ENCODE measurements around the gene PPFIBP1.

The PPFIBP1 gene

DNA sequence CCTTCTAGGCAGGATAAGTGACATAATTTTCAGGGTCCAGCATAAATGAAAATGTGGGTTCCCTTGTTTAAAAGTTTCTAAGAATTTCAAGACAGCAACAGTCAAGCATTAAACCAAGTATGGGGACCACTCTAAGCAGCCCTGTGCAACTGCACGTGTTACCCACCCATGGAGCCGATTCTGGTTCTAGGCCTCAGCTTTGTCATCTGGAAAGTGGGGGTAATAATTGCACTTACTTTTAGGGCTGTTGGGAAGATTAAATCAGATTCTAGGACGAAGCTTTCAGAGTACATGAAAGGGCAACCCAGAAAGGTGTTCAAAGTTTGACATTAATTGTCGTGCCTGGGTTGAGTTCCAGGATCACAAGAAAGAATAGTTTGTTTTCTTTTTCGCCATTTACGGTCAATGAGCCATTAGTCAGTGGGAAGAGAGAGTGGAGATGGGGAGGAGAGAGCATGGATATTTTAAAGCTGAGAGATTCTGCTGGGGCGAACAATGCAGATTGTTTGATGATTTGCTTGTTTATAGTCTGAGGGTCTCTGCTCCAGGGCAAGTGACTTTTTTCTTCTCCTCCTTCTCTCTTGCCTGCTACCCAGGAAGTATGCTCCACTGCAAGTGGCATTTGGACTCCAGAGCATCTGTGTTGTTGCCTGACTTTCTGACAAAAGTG is 10.7 kb upstream of the PPFIBP1 start:
- DNase-seq = no peak

DNA sequence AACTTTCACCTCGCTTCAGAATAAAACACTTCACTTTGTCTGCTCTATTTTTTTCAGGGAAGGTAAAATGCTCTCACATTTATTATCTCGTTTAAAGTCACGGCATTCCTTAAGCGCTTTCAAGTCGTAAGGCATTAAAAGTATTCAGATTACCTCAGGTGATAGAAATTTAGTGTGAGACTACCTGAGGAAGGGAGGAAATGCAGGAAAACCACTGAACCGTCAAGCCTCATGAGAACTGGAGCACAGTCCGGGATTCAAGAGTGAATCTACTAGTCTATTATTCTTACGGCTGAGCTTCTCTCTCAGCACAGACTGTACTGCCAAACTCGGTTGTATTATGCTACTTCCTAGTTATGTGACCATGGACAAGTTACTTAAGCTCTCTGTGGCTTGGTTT is 8.3 kb upstream of the PPFIBP1 start:
- DNase-seq = no peak

DNA sequence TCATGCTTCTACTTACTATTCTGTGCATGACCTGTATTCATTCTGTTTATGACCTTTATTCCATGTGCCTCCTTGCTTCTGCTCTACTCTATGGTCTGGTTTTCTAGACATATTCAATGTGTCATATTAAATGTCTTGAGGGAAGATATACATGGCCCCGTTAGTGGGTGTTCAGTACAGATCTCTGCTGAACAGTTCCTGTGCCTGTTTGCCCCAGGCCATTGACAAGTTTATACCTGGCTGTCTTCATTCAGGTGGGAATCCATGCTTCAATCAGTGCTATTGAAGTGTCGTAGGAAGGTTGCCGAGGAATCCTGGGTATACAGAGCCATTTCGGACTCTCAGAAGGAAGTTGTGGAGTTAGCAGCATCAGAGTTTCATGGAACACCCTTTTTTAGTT is 7.4 kb upstream of the PPFIBP1 start:
- no peak for DNase-seq

DNA sequence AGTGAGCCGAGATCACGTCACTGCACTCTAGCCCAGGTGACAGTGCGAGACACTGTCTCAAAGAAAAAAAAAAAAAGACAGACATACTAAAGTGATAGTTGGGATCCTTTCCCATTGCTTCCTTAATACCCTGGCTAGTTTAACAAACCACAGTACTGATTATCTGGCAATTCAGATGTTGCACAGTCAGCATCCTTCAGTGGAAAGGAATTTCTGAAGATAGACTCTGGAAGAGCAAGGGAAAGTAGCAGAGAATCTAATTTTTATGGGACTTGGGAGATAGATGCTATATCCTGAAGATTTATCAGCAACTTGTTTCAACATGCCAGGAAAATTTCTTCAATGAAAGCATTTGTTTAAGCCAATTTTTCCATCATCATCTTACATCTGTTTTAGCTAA is 6.5 kb upstream of the PPFIBP1 start:
- DNase-seq = no peak

DNA sequence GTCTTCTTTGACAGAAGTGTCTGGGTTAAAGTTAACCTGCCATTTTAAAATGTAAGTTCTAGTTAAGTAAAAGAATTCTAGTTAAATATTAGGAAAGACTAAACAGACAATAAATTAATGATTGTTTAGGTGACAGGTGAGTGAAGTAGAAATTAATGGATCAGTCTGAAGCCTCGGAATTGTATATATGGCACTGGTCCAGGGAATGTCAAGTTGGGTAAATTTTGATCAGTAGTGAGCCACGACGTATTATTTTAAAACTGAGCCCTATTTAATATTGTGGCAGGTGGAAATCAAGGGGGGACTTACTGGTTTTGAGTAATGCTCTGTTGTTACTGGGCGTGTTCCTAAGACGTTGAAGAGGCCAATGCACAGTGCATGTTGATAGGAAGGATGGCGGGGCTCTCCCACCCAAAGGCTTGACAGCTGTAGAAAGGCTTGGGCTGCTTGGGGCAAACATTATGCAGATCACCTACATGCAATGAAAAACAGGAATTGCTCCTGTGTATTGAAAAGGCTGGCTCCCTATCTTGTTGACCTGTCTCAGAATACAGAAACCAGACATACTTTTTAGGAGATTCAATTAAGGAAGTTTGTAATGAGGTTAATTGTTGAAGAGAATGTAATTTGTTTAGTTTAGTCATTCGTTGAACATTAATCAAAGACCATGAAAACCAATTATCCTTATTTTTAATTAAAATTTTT is 5.9 kb upstream of the PPFIBP1 start:
- no peak for DNase-seq

DNA sequence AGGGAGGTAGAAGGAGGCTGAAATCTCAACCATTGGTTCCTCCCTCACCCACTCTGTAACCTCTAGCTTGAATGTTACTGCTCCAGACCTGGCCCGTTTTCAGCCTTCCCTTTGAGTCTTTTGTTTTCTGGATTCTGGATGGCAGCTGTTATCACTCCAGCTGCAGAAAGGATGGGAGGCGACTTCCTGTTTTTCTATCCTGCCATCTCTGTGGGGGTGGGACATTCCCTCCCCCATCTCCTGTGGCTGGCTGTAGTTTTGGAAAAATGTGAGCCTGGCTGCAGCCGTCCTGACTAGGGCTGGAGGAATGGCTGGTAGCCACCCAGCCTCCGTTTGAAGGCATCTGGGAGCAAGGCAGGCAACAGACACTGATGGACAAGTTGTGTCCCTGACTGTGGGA is 2.9 kb upstream of the PPFIBP1 start:
- DNase-seq = peak; percentile 7

DNA sequence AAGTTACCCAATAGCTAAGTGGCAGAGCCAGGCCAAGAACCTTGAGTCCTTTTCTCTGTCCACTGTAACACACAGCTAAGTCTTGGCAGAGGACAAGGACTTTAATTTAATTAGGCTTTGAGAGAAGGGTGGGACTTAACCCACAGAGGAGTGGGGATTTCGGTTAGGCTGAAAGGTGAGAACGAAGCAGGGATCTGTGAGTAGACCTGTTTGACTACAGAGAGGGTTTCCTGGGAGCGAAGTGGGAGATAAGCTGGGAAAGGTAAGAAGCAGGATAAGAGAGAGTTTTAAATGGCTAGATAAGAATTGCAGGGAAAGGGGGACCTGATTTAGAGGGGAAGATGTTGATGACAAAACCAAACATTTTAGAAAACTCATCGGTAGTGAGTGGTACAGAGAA is 2.0 kb upstream of the PPFIBP1 start:
- no peak for DNase-seq

DNA sequence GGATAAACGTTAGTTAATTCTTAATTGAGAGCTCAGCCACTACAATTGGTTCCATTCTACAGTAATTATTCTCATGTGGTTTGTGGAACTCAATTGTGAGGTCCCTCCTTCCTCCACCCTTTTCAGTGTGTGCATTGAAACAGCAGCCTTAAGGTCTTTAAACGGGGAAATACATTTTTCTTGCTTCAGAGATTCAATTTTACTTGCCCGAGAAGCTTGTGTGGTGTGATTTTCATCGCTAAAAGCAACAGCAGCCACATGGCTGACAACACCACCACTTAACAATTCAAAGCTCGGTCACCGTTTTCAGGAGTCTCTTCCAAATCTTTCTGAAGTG is 733 bp upstream of the PPFIBP1 start:
- peak; percentile 34 for DNase-seq

DNA sequence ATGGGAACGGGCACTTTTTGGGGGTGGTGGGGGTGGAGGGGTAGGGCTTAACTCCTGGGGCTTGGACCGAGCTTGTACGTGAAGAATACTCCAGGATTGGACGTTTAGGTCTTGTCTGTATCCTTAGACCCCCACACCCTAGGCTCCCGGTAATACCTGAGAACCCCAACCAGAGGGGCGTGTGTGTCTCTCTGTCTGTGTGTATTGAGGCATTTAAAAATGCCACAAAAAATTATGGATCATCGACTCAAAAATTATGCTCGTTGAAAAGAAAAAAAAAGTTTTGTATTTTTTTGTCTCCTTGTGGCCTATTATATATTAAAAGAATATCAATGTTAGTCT is 459 bp downstream of the PPFIBP1 start:
- no peak for DNase-seq

DNA sequence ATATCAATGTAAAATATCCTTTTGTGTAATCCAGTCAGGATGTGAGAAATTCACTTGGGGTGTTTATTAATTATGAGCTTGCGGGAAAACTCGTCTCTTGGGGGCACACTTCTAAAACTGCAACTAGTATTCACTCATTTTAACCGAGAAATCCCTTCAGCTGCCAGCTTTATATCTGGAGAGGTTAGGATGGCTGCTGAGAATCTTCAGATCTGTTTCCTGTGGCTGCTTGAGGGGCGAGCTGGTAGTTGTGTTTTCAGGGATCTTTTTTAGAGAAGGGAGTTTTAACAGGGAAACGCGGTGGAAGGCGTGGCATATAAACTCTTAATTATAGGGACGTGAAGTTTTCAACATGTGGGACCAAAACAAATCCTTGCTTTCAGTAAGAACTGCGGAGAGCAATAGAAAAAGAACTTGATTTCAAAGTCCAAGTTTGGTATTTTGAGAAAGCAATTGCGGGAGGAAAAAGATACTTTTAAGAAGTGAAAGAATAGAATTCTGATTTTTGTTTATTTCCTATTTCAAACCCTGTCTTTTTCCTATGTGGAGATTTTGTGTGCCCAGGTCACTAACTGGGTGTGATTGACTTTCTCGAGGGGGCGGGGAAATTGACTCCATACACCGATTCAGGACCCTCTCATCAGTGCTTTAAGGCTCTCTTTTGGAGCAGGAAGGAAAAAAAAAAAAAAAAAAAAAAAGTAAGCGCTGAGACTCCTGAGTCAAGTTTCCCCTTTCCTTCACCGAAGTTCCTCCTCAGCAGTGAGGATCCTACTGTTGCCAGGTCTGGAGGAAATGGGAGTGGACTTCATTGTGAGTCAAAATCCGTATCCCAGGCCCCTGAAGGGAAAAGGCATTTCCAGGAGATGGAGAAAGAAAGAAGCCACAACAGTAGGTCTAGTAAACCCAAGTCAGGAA is 1.1 kb downstream of the PPFIBP1 start:
- no peak for DNase-seq

DNA sequence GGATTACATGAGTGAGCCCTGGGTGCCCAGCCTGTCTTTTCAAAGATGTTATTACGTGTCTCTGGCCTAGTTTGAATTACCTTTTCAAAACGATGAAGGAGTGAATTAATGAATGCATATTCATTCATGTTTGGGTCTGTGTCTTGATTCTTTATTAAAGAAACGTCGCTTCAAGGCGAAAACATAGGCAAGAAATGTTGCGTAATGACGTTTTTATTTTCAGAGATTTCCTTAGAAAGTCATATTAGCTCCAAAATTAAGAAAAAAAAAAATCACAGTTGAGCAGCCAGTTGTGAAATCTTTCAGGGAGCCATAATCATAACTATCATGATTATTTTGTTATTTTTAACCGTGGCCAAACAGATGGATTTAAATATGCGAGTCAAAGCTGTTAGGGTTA is 3.5 kb downstream of the PPFIBP1 start:
- DNase-seq = no peak

DNA sequence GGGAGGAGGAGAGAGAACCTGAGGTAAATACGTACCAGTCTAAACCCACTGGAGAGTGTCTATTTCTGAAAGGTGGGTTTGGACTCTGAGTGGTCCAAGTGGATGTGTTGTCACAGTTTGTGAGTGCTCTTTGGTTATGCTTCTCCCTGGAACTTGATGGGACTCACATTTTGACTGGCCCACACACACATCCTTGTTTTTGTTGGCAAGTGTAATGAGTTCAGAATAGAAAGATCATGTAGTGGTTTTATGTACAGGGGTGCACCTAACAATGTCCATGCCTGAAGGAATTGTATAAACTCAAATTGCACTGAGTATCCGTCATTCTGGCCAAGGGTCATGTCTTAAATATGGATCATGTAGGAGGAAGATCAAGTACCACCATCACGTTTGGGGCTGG is 4.8 kb downstream of the PPFIBP1 start:
- DNase-seq = no peak

DNA sequence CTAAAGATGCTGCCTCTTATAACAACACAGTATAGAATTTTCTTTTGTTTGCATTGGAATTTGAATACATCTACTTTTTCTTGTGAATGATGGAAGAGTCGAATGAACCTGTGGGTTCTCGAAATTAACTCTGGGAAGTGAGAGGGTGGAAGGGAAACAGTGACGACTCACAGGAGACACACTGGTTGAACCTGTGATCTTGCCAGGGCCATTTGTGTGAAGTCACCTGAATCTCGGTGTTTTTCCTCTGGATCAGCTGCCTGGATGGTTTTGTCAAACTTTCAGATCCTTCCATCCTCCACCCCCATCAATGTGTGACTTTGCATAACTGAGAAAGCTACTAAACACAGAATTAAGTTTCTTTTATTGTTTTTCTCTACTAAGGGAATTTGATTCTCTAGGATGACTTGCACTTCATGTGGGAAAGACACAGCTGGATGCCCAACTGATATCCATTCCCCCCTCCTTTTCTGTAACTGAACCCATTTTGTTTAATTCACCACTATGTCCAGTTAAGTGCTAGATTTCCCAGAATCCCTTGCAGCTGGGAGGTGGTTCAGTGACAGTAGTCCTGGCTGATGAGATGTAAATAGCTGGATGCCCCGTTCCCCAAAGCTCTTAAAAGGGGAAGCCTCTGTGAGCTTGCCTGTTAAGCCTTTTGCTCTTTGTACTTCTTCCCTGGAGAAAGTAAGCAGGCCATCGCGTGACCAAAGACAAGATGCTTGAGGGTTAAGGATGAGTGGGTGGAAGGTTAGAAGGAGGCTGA is 6.3 kb downstream of the PPFIBP1 start:
- DNase-seq = no peak

DNA sequence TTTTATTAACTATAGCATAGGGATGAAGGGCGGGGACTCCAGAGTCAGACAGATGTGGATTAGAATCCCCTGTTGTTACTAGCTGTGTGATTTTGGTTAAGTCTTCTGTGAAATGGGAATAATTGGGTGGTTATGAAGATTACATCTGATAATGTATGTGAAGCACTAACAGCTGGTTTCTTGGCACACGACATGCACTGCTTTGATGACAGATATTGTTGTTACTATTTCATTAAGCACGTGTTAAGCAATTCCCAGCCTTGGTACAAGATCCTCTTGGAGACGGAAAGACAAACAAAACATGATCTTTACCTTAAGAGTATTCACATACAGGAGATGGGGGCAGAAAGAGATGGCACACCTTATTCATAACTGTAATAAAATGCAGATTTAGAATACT is 7.9 kb downstream of the PPFIBP1 start:
- no peak for DNase-seq

DNA sequence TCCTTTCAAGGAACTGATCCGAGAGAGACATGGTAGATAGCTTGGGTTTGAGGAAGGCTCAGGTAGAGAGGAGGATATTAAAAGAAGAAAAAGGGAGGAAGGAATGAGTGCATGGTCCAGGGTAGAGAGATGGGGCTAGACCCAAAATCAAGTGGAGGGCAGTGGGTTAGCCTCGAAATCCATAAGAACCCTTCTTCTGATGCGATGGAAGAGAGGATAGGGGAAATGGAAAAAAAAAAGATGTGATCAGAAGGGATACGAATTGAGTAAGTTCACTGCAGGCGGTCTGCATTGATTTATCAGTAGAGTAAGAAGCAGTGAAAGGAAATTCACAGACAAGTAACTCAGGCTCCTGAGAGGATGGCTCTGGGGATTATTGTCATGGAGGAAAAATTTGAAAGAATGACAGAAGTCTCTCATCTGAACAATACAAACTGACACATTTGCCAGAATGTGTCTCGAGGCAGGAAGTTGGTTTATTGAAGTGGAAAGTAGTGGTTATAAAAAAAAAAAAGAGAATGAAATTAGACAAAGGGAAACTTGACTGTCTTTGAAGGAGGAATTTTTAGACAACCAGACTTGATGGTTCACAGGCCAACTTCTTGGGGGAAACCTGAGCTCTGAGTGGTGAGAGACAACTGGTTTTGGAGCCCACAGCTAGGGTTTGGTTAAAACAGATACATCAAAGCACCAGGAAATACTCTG is 10.2 kb downstream of the PPFIBP1 start:
- no peak for DNase-seq

DNA sequence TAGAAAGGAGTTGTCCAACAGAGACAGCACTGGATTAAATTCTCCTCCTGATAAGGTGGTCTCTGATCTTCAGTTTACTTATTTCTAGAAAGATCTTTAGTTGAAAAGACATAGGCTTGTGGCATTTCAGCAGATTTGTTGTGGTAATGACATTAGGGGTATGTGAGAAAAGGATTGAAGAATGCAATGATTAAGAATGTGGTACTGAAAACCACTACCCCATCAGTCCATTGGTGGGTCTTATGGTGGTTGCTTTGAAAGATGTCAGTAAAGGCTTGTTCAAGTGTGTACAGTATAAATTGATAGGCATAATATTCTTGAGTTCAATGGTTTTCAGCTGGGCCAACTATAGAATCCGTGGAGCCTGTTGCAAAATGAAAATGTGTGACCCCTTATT is 10.8 kb downstream of the PPFIBP1 start:
- no peak for DNase-seq

DNA sequence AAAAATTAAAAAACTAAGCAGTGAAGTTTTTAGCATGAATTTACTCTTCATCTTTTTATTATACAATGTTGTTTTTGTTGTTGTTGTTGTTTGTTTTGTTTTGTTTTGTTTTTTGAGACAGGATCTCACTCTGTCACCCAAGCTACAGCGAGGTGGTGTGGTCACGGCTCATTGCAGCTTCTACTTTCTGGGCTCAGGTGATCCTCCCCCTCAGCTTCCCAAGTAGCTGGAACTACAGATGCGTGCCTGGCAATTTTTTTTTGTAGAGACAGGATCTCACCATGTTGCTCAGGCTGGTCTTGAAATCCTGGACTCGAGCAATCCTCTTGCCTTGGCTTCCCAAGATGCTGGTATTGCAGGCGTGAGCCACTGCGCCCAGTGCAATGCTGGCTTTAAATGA is 11.3 kb downstream of the PPFIBP1 start:
- DNase-seq = no peak

DNA sequence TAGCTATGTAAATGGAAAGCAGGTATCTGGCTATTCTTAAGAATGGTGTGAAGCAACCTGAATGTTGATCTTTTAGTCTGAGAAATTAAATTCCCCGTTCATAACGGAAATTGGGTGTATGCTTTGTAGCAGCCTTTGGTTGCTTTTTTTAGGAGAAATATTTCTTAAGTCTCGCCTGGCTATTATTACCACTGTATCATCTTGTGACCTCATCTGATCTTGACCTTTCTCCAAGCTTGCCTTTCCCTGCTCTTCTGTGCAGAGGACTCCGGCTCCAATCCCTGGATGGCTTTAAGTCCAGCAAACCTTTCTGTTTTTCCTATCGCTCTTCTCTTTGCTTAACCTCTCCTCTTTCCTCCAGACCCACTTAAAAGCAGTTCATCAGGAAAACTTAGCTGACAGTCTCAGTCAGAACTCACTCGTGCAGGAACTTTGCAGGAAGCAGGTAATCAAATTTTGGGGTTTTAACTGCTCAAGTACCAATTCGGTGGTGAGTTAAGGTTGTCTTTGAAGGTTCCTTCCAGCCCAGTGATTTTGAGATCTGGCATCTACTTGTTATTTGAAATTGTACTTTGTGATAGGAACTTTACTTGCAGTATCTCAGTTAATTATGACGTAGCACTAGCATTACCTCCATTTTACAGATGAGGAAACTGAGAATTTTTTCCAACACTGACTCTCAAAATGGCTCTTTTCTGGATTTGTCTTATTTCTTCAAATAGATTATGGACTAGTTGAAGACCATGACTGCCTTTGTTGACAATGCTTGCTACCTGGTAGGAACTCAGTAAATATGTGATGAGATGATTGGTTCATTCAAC is 14.1 kb downstream of the PPFIBP1 start:
- no peak for DNase-seq

DNA sequence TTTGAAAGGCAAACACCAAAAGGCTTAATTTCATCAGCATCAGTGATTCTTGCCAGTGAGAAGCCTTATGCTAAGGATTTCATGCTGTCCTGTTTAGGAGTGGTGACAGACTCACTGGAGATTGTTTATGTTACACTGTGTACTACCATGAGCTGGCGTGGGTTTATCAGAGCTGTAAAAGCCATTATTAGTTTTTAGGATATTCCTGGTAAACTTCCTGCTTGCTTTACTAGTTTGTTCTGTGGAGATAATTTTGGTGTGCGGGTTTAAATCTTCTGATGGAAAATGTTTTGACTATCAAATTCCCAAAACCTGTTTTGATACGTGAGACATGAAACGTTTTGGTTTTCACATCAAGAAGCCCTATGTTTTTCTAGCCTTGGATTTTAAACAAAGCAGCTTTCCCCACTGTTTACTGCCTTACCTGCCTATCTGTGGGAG is 15.2 kb downstream of the PPFIBP1 start:
- DNase-seq = no peak

DNA sequence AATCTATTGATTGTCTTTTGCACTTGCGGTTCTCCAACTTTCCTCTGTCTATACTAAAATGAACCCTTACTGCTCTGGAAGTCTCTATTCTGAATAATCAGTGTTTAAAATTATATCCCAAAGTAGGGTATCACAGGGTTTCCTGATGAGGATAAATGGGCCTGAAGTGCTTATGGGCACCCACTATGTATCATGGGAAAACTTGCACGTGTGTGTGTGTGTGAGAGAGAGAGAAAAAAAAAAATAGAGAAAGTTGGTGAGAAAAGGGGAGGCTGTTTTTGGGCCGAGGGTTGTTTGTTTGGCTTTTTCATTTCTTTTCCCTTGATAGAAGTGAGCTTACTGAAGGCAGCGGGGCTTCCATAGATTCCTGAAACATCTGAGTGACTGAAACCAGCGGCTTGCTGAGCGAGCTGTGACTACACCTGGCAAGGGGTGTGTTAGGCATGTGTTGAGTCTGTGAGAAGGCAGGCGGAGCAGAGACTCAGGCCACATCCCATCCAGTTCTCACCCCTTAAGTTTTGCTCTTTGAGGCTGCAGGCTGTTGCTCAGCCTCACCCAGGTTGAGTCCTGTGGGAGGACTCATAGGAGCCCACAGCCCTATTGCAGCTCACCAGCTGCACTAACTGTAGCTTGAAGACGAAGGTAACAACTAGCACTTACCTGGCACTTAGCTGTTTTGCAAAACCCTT is 17.2 kb downstream of the PPFIBP1 start:
- DNase-seq = no peak

DNA sequence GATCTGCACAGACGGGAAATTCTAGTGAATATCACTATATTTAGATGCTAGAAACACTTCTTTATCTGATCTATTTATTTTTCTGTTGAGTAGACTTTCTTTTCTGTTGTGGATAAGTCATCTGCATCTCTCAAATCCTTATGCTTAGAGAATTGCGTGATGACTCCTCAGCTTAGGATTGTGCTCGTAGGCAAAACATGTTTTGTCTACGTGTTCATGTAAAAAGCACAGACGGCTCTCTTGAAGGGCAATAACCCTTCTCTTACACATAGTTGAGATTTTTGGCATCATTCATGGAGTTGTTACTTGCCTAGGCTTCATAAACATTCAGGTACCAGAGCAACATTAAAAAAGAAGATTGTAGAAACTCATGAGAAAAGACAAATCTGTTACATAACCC is 18.6 kb downstream of the PPFIBP1 start:
- no peak for DNase-seq

All from NCI-H345 (cell line).